HepG2 (cell line): ENCODE data around the gene CST4. TPM values are rescaled to one million over a fixed set of nuclear protein-coding genes. Genes with fewer than 3 reads are reported as not detected.

ENCODE experiments used
- ATM ChIP-seq: fragments of 450-650 bp; IDR thresholded peaks from 2 replicates; pipeline ENCODE4 v1.7.1; 2017; ENCODE audit warnings: mild to moderate bottlenecking, borderline replicate concordance
- KLF9 ChIP-seq: IDR thresholded peaks from 2 replicates; pipeline ENCODE4 v1.6.1; 2016; ENCODE audit warnings: low read depth
- MIER2 ChIP-seq: IDR thresholded peaks from 2 replicates; pipeline ENCODE4 v1.6.1; 2016; ENCODE audit warnings: missing biosample characterization, missing genetic modification reagents
- NFRKB ChIP-seq: fragments of 450-650 bp; IDR thresholded peaks from 2 replicates; pipeline ENCODE4 v1.6.1; 2017
- NR2F2 ChIP-seq: IDR thresholded peaks from 2 replicates; pipeline ENCODE4 v1.6.1; 2012; ENCODE audit warnings: low read depth, inconsistent platforms, borderline replicate concordance
- REPIN1 ChIP-seq: sonication (generic); formaldehyde crosslinking; IDR thresholded peaks from 2 replicates; pipeline ENCODE4 v1.8.0; 2022; ENCODE audit warnings: missing genetic modification reagents, low read depth, mild to moderate bottlenecking, borderline replicate concordance
- SMARCC2 ChIP-seq: fragments of 450-650 bp; IDR thresholded peaks from 2 replicates; pipeline ENCODE4 v1.6.1; 2017; ENCODE audit warnings: antibody characterized with exemption, mild to moderate bottlenecking
- SMYD3 ChIP-seq: sonication (generic); formaldehyde crosslinking; IDR thresholded peaks from 2 replicates; pipeline ENCODE4 v1.8.1; 2023; ENCODE audit warnings: mild to moderate bottlenecking, missing genetic modification reagents
- STAT5B ChIP-seq: sonication (generic); formaldehyde crosslinking; IDR thresholded peaks from 2 replicates; pipeline ENCODE4 v1.4.0; 2020; ENCODE audit warnings: missing genetic modification reagents
- ZKSCAN8 ChIP-seq: IDR thresholded peaks from 2 replicates; pipeline ENCODE4 v1.6.1; 2016; ENCODE audit warnings: borderline replicate concordance, missing genetic modification reagents, missing compliant biosample characterization
- ZNF207 ChIP-seq: fragments of 450-650 bp; IDR thresholded peaks from 2 replicates; pipeline ENCODE4 v1.6.1; 2016; ENCODE audit warnings: antibody characterized with exemption, borderline replicate concordance
- ZNF235 ChIP-seq: sonication (generic); formaldehyde crosslinking; IDR thresholded peaks from 2 replicates; pipeline ENCODE4 v1.8.1; 2023; ENCODE audit warnings: mild to moderate bottlenecking, missing genetic modification reagents, borderline replicate concordance
- polyA plus RNA-seq, 8 experiments: library from polyadenylated mRNA; depleted of rRNA in 3 of 8; stranded (reverse) in 7 of 8; unstranded in 1 of 8; fragments of >200 nt; fragmentation: Illumina TruSeq in 4 of 8; extraction: Trizol in 4 of 8; gene quantifications; 2 replicates each; pipeline versions ENCODE4 v1.2.1 to v1.2.3, GENCODE V29; 2011 to 2016; ENCODE audit warnings: low read depth in 4 of 8, missing spikeins in 1 of 8, mixed read lengths in 1 of 8; ENCODE audit not compliant: insufficient read depth in 1 of 8
- total RNA-seq, 5 experiments: library from RNA; depleted of rRNA; stranded (reverse); fragments of >200 nt; fragmentation: Illumina TruSeq; extraction: Trizol; gene quantifications; 2 replicates each; pipeline ENCODE4 v1.2.3, GENCODE V29; 2016; ENCODE audit warnings: low read depth in 1 of 5
- TF ChIP-seq, protein P1 (sequence below): sonication (generic); formaldehyde crosslinking; IDR thresholded peaks from 2 replicates; pipeline ENCODE4 v1.5.0; 2020; ENCODE audit warnings: missing genetic modification reagents
- TF ChIP-seq, protein P2 (sequence below): sonication (generic); formaldehyde crosslinking; IDR thresholded peaks from 2 replicates; pipeline ENCODE4 v1.5.1; 2020; ENCODE audit warnings: mild to moderate bottlenecking, missing genetic modification reagents
- TF ChIP-seq, protein P3 (sequence below): sonication (generic); formaldehyde crosslinking; IDR thresholded peaks from 2 replicates; pipeline ENCODE4 v1.4.0; 2020; ENCODE audit warnings: missing genetic modification reagents
- TF ChIP-seq, protein P4 (sequence below): sonication (generic); formaldehyde crosslinking; IDR thresholded peaks from 2 replicates; pipeline ENCODE4 v1.5.0; 2020; ENCODE audit warnings: missing genetic modification reagents, mild to moderate bottlenecking, borderline replicate concordance
- TF ChIP-seq, protein P5 (sequence below): IDR thresholded peaks from 2 replicates; pipeline ENCODE4 v1.6.1; 2012; ENCODE audit warnings: low read depth, low read length, improper control_type of control experiment
- TF ChIP-seq, protein P6 (sequence below): sonication (generic); formaldehyde crosslinking; IDR thresholded peaks from 2 replicates; pipeline ENCODE4 v1.8.1; 2023; ENCODE audit warnings: mild to moderate bottlenecking, moderate library complexity, missing genetic modification reagents
- TF ChIP-seq, protein P7 (sequence below): sonication (generic); formaldehyde crosslinking; IDR thresholded peaks from 2 replicates; pipeline ENCODE4 v1.8.1; 2023; ENCODE audit warnings: missing genetic modification reagents, mild to moderate bottlenecking, borderline replicate concordance

The CST4 gene
- total and polyA plus RNA-seq, 2 of the 13 experiments (the other 11 are each of a cell fraction or from before 2014, with no cell fraction given), result not detected

DNA sequence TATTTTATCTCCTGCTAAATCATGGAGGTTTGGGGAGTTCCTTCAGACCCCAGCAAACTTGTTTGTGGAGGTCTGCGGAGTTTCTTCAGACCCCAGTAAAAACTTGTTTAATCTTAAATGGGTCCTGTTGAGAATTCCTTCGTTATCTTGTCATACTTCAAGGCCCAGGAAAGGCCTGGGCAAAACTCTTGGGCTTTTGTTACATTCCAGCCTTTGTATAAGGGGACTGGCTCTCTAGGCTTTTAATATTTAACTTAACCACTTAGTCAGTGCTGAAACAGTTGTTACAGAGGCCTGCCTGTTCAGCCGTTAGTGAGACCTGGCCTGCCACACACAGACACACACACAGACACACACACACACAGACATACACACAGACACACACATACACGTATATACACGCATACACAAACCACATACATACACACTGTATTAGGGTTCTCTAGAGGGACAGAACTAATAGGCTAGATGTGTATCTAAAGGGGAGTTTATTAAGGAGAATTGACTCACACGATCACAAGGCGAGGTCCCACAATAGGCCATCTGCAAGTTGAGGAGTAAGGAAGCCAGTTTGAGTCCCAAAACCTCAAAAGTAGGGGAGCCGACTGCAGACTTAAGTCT lies 29.7 kb downstream of the CST4 start (continued):
- TF ChIP-seq, protein P1, sequence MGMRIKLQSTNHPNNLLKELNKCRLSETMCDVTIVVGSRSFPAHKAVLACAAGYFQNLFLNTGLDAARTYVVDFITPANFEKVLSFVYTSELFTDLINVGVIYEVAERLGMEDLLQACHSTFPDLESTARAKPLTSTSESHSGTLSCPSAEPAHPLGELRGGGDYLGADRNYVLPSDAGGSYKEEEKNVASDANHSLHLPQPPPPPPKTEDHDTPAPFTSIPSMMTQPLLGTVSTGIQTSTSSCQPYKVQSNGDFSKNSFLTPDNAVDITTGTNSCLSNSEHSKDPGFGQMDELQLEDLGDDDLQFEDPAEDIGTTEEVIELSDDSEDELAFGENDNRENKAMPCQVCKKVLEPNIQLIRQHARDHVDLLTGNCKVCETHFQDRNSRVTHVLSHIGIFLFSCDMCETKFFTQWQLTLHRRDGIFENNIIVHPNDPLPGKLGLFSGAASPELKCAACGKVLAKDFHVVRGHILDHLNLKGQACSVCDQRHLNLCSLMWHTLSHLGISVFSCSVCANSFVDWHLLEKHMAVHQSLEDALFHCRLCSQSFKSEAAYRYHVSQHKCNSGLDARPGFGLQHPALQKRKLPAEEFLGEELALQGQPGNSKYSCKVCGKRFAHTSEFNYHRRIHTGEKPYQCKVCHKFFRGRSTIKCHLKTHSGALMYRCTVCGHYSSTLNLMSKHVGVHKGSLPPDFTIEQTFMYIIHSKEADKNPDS (CRISPR knock-in tag), result no peak
- no peak for TF ChIP-seq KLF9
- TF ChIP-seq STAT5B (CRISPR knock-in tag), result no peak
- TF ChIP-seq ZNF235 (CRISPR knock-in tag), result no peak
- TF ChIP-seq, protein P2, sequence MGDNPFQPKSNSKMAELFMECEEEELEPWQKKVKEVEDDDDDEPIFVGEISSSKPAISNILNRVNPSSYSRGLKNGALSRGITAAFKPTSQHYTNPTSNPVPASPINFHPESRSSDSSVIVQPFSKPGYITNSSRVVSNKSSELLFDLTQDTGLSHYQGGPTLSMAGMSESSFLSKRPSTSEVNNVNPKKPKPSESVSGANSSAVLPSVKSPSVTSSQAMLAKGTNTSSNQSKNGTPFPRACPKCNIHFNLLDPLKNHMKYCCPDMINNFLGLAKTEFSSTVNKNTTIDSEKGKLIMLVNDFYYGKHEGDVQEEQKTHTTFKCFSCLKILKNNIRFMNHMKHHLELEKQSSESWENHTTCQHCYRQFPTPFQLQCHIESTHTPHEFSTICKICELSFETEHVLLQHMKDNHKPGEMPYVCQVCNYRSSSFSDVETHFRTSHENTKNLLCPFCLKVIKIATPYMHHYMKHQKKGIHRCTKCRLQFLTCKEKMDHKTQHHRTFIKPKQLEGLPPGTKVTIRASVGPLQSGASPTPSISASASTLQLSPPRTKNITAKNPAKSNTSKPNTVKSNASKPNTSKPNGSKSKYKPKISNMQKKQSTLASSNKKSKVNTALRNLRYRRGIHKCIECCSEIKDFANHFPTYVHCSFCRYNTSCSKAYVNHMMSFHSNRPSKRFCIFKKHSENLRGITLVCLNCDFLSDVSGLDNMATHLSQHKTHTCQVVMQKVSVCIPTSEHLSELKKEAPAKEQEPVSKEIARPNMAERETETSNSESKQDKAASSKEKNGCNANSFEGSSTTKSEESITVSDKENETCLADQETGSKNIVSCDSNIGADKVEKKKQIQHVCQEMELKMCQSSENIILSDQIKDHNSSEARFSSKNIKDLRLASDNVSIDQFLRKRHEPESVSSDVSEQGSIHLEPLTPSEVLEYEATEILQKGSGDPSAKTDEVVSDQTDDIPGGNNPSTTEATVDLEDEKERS (CRISPR knock-in tag), result no peak
- no peak for TF ChIP-seq ZNF207
- TF ChIP-seq SMARCC2, result no peak
- TF ChIP-seq, protein P3, sequence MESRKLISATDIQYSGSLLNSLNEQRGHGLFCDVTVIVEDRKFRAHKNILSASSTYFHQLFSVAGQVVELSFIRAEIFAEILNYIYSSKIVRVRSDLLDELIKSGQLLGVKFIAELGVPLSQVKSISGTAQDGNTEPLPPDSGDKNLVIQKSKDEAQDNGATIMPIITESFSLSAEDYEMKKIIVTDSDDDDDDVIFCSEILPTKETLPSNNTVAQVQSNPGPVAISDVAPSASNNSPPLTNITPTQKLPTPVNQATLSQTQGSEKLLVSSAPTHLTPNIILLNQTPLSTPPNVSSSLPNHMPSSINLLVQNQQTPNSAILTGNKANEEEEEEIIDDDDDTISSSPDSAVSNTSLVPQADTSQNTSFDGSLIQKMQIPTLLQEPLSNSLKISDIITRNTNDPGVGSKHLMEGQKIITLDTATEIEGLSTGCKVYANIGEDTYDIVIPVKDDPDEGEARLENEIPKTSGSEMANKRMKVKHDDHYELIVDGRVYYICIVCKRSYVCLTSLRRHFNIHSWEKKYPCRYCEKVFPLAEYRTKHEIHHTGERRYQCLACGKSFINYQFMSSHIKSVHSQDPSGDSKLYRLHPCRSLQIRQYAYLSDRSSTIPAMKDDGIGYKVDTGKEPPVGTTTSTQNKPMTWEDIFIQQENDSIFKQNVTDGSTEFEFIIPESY (CRISPR knock-in tag), result no peak
- TF ChIP-seq REPIN1, result peak; percentile 68; the same call in 1 of the 2 replicates
- no peak for TF ChIP-seq ATM
- TF ChIP-seq NR2F2, result 0 out of 2 replicates have a peak, but pooled peaks have one; percentile 17
- TF ChIP-seq, protein P4, sequence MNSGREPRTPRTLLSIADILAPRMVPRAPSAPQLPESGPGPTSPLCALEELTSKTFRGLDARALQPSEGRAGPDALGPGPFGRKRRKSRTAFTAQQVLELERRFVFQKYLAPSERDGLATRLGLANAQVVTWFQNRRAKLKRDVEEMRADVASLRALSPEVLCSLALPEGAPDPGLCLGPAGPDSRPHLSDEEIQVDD, result no peak
- TF ChIP-seq, protein P5, sequence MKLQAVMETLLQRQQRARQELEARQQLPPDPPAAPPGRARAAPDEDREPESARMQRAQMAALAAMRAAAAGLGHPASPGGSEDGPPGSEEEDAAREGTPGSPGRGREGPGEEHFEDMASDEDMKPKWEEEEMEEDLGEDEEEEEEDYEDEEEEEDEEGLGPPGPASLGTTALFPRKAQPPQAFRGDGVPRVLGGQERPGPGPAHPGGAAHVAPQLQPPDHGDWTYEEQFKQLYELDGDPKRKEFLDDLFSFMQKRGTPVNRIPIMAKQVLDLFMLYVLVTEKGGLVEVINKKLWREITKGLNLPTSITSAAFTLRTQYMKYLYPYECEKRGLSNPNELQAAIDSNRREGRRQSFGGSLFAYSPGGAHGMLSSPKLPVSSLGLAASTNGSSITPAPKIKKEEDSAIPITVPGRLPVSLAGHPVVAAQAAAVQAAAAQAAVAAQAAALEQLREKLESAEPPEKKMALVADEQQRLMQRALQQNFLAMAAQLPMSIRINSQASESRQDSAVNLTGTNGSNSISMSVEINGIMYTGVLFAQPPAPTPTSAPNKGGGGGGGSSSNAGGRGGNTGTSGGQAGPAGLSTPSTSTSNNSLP, result peak; percentile 19; the same call in 1 of the 2 replicates
- no peak; the same call in 1 of the 2 replicates for TF ChIP-seq MIER2 (CRISPR knock-in tag)
- TF ChIP-seq NFRKB, result no peak
- peak; percentile 85 for TF ChIP-seq SMYD3 (CRISPR knock-in tag)
- TF ChIP-seq, protein P6, sequence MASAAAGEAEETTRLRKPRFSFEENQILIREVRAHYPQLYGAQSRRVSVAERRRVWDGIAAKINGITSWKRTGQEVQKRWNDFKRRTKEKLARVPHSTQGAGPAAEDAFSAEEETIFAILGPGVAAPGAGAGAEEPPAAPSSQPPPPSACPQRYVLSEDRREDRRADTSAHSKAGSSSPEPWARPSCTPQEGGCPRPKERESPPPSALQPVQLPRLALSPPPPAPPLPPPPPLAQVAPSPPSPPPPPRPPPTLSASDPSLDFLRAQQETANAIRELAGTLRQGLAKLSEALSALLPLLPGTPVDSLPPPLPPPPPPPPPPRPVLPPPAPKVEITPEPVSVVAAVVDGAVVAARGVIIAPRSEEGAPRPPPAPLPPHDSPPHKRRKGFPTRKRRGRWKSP (CRISPR knock-in tag), result no peak
- peak; percentile 28; the same call in 1 of the 2 replicates for TF ChIP-seq ZKSCAN8 (CRISPR knock-in tag)
- TF ChIP-seq, protein P7, sequence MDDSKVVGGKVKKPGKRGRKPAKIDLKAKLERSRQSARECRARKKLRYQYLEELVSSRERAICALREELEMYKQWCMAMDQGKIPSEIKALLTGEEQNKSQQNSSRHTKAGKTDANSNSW (CRISPR knock-in tag), result no peak
